Left renal cortex interstitium (tissue), 4 donors: ENCODE data around the gene PLEKHA5. TPM values are rescaled to one million over a fixed set of nuclear protein-coding genes. Genes with fewer than 3 reads are reported as not detected.
"Not testable (repeated sequence)": the region's sequence is repeated elsewhere in the genome, so short reads cannot be mapped to it uniquely, and the experiment has no call there.

Experiments
- DNase-seq, 4 donors: peaks; one replicate each; pipeline ENCODE4 v3.0.0-alpha.2; 2013; ENCODE audit warnings: low read depth in 4 of 4, low spot score in 2 of 4, missing footprints in 1 of 4
- polyA plus RNA-seq, 4 donors: library from polyadenylated mRNA; unstranded; fragments of 120-200 nt; gene quantifications; one replicate each; pipeline ENCODE4 v1.2.1, GENCODE V29; 2013; ENCODE audit not compliant: insufficient read length in 4 of 4

PLEKHA5 gene
- polyA plus RNA-seq, 4 donors: 83.3 to 114 (median 93.5) TPM

- DNase-seq: no peak
These were observed 174.7 kb downstream of the PLEKHA5 start for GRCh38 chr12:19304149-19304750.

GRCh38 chr12:19305621-19306020 is 176.1 kb downstream of the PLEKHA5 start:
- not testable (repeated sequence) for DNase-seq

GRCh38 chr12:19306366-19306765 is 176.8 kb downstream of the PLEKHA5 start:
- no peak for DNase-seq

GRCh38 chr12:19307451-19307850 is 177.9 kb downstream of the PLEKHA5 start:
- DNase-seq: no peak

GRCh38 chr12:19311165-19311564 is 181.6 kb downstream of the PLEKHA5 start:
- no peak for DNase-seq

GRCh38 chr12:19312637-19313036 is 183.1 kb downstream of the PLEKHA5 start:
- DNase-seq: no peak

GRCh38 chr12:19316425-19316824 is 186.9 kb downstream of the PLEKHA5 start:
- no peak for DNase-seq

GRCh38 chr12:19322376-19322775 is 192.8 kb downstream of the PLEKHA5 start:
- no peak for DNase-seq

GRCh38 chr12:19323805-19324204 is 194.3 kb downstream of the PLEKHA5 start:
- no peak for DNase-seq

- DNase-seq: no peak
These were observed 196.6 kb downstream of the PLEKHA5 start for GRCh38 chr12:19326102-19326501.

GRCh38 chr12:19332196-19332595 is 202.7 kb downstream of the PLEKHA5 start:
- no peak for DNase-seq

GRCh38 chr12:19338405-19338804 is 208.9 kb downstream of the PLEKHA5 start:
- DNase-seq: no peak

- DNase-seq: not testable (repeated sequence)
These were observed 221.3 kb downstream of the PLEKHA5 start for GRCh38 chr12:19350850-19351249.

GRCh38 chr12:19351346-19351745 is 221.8 kb downstream of the PLEKHA5 start:
- DNase-seq: no peak

- DNase-seq: no peak
These were observed 240.2 kb downstream of the PLEKHA5 start for GRCh38 chr12:19369691-19370148.

GRCh38 chr12:19373586-19373985 is 244.1 kb downstream of the PLEKHA5 start:
- DNase-seq: no peak

GRCh38 chr12:19375888-19376287 is 246.4 kb downstream of the PLEKHA5 start:
- no peak for DNase-seq

GRCh38 chr12:19376691-19377090 is 247.2 kb downstream of the PLEKHA5 start:
- DNase-seq: no peak

- no peak for DNase-seq
These were observed 252.6 kb downstream of the PLEKHA5 start for GRCh38 chr12:19382111-19382526.

GRCh38 chr12:19382563-19382962 is 253.0 kb downstream of the PLEKHA5 start:
- DNase-seq: no peak

GRCh38 chr12:19387161-19387560 is 257.6 kb downstream of the PLEKHA5 start:
- peak in 2 of 4 donors; percentile 49 to 50 for DNase-seq

- DNase-seq: no peak
These were observed 258.6 kb downstream of the PLEKHA5 start for GRCh38 chr12:19388131-19388549.
